ENCODE results near the gene SRXN1. TPM values are rescaled to one million over a fixed set of nuclear protein-coding genes. Genes with fewer than 3 reads are reported as not detected.

SRXN1 gene
- total RNA-seq, 1 donor from 2014 or later: 20.8 TPM

- no peak overlapping the region for H3K4me3 Mint-ChIP-seq (ENCODE audit: unreplicated experiment)
- H3K9me3 Mint-ChIP-seq (ENCODE audit: low read depth): no peaks in the 10 kb centered on the region
- TF ChIP-seq, protein P1, sequence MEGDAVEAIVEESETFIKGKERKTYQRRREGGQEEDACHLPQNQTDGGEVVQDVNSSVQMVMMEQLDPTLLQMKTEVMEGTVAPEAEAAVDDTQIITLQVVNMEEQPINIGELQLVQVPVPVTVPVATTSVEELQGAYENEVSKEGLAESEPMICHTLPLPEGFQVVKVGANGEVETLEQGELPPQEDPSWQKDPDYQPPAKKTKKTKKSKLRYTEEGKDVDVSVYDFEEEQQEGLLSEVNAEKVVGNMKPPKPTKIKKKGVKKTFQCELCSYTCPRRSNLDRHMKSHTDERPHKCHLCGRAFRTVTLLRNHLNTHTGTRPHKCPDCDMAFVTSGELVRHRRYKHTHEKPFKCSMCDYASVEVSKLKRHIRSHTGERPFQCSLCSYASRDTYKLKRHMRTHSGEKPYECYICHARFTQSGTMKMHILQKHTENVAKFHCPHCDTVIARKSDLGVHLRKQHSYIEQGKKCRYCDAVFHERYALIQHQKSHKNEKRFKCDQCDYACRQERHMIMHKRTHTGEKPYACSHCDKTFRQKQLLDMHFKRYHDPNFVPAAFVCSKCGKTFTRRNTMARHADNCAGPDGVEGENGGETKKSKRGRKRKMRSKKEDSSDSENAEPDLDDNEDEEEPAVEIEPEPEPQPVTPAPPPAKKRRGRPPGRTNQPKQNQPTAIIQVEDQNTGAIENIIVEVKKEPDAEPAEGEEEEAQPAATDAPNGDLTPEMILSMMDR (IDR thresholded peaks at IDR 0.05): no peak
- DNase-seq (ENCODE audit: low spot score): no peak
- peaks cover 2% of the 10 kb centered on the region for H3K36me3 Mint-ChIP-seq (ENCODE audit: low read depth)
- peaks cover 51% of the 10 kb centered on the region for H3K27me3 Mint-ChIP-seq (ENCODE audit: low read depth)
- no peak overlapping the region for H3K27ac Mint-ChIP-seq (ENCODE audit: unreplicated experiment)
- peaks cover 5% of the 10 kb centered on the region for H3K4me1 Mint-ChIP-seq (ENCODE audit: low read depth)
Observed at GRCh38 chr20:680638-681187, 27.7 kb upstream of the SRXN1 start.

- H3K4me3 Mint-ChIP-seq (ENCODE audit: unreplicated experiment): no peak overlapping the region
- no peak overlapping the region for H3K27ac Mint-ChIP-seq (ENCODE audit: unreplicated experiment)
- H3K27me3 Mint-ChIP-seq (ENCODE audit: low read depth): peaks cover 67% of the 10 kb centered on the region
- peaks cover 9% of the 10 kb centered on the region for H3K4me1 Mint-ChIP-seq (ENCODE audit: low read depth)
- H3K9me3 Mint-ChIP-seq (ENCODE audit: low read depth): no peaks in the 10 kb centered on the region
- TF ChIP-seq, protein P1 (IDR thresholded peaks at IDR 0.05): no peak
- peaks cover 2% of the 10 kb centered on the region for H3K36me3 Mint-ChIP-seq (ENCODE audit: low read depth)
- DNase-seq (ENCODE audit: low spot score): no peak
Observed at GRCh38 chr20:677957-678356, 25.0 kb upstream of the SRXN1 start.

- Mint-ChIP-seq H3K36me3 (ENCODE audit: low read depth) (peaks cover 2% of the 10 kb centered on the region), H3K4me1 (ENCODE audit: low read depth) (peaks cover 9% of the 10 kb centered on the region), H3K27ac (ENCODE audit: unreplicated experiment) (no peak overlapping the region), H3K4me3 (ENCODE audit: unreplicated experiment) (no peak overlapping the region), H3K9me3 (ENCODE audit: low read depth) (no peaks in the 10 kb centered on the region), H3K27me3 (ENCODE audit: low read depth) (peaks cover 71% of the 10 kb centered on the region)
- no peak for DNase-seq (ENCODE audit: low spot score)
- TF ChIP-seq, protein P1 (IDR thresholded peaks at IDR 0.05): no peak
Observed at GRCh38 chr20:676967-677366, 24.0 kb upstream of the SRXN1 start.

GRCh38 chr20:676315-676937, 23.4 kb upstream of the SRXN1 start:
- no peak for DNase-seq (ENCODE audit: low spot score)
- H3K9me3 Mint-ChIP-seq (ENCODE audit: low read depth): no peaks in the 10 kb centered on the region
- H3K4me3 Mint-ChIP-seq (ENCODE audit: unreplicated experiment): no peak overlapping the region
- peaks cover 9% of the 10 kb centered on the region for H3K4me1 Mint-ChIP-seq (ENCODE audit: low read depth)
- H3K27me3 Mint-ChIP-seq (ENCODE audit: low read depth): peaks cover 71% of the 10 kb centered on the region
- H3K27ac Mint-ChIP-seq (ENCODE audit: unreplicated experiment): no peak overlapping the region
- H3K36me3 Mint-ChIP-seq (ENCODE audit: low read depth): peaks cover 2% of the 10 kb centered on the region
- TF ChIP-seq, protein P1 (IDR thresholded peaks at IDR 0.05): no peak

GRCh38 chr20:675453-676314, 22.7 kb upstream of the SRXN1 start, which contains the start of gene SCRT2:
TSS of gene SCRT2 (minus strand) at chr20:675802. CDS start at chr20:675601, 201 bp downstream.
- H3K27me3 Mint-ChIP-seq (ENCODE audit: low read depth): peaks cover 70% of the 10 kb centered on the region
- H3K9me3 Mint-ChIP-seq (ENCODE audit: low read depth): no peaks in the 10 kb centered on the region
- TF ChIP-seq, protein P1 (IDR thresholded peaks at IDR 0.05): no peak
- peaks cover 2% of the 10 kb centered on the region for H3K36me3 Mint-ChIP-seq (ENCODE audit: low read depth)
- H3K4me1 Mint-ChIP-seq (ENCODE audit: low read depth): peaks cover 9% of the 10 kb centered on the region
- DNase-seq (ENCODE audit: low spot score): no peak
- no peak within 1 kb of the TSS for H3K27ac Mint-ChIP-seq (ENCODE audit: unreplicated experiment)
- H3K4me3 Mint-ChIP-seq (ENCODE audit: unreplicated experiment): peak within 1 kb of the TSS; percentile 57
